Body of pancreas (tissue), 4 donors: ENCODE measurements around the gene CNTRL.

Source experiments
- POLR2A ChIP-seq, 3 donors: fragments of 450-650 bp; IDR thresholded peaks; one replicate each; pipeline ENCODE4 v1.6.1; 2016; ENCODE audit warnings: antibody characterized with exemption in 3 of 3, mild to moderate bottlenecking in 2 of 3
- TF ChIP-seq, protein P1 (sequence below), 7 experiments: fragments of 450-650 bp in 4 of 7; fragments of 200-600 bp in 3 of 7; sonication (generic) in 3 of 7; IDR thresholded peaks; one replicate each; pipeline ENCODE4 v1.5.1; 2016 to 2019; ENCODE audit warnings: antibody characterized with exemption in 7 of 7

DNA sequence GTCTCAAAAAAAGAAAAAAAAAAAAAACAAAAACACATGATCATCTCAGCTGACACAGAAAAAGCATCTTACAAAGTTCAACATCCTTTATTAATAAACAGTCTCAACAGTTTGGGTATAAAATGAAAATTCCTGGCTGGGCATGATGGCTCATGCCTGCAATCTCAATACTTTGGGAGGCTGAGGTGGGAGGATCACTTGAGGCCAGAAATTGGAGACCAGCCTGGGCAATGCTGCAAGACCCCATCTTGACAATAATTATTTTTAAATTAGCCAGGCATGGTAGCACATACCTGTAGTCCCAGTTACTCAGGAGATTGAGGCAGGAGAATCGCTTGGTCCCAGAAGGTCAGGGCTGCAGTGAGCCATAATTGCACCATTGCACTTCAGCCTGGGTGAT lies 7.9 kb upstream of the CNTRL start:
- TF ChIP-seq, protein P1, sequence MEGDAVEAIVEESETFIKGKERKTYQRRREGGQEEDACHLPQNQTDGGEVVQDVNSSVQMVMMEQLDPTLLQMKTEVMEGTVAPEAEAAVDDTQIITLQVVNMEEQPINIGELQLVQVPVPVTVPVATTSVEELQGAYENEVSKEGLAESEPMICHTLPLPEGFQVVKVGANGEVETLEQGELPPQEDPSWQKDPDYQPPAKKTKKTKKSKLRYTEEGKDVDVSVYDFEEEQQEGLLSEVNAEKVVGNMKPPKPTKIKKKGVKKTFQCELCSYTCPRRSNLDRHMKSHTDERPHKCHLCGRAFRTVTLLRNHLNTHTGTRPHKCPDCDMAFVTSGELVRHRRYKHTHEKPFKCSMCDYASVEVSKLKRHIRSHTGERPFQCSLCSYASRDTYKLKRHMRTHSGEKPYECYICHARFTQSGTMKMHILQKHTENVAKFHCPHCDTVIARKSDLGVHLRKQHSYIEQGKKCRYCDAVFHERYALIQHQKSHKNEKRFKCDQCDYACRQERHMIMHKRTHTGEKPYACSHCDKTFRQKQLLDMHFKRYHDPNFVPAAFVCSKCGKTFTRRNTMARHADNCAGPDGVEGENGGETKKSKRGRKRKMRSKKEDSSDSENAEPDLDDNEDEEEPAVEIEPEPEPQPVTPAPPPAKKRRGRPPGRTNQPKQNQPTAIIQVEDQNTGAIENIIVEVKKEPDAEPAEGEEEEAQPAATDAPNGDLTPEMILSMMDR (IDR thresholded peaks at IDR 0.05): no peak
- no peak for TF ChIP-seq POLR2A (IDR thresholded peaks at IDR 0.05)
